ENCODE data around the gene PDK1.

The PDK1 gene

GRCh38 chr2:172555522-172556283 lies at the start of gene PDK1:
TSS of gene PDK1 (plus strand) at chr2:172556090. CDS start at chr2:172556151, 61 bp downstream.
- no peak for TF ChIP-seq LEF1 (IDR thresholded peaks at IDR 0.05; ENCODE audit: borderline replicate concordance)
- TF ChIP-seq TARDBP (IDR thresholded peaks at IDR 0.05): no peak
- no peak for TF ChIP-seq HDGF (IDR thresholded peaks at IDR 0.05; ENCODE audit: borderline replicate concordance)
- TF ChIP-seq CTBP1 (IDR thresholded peaks at IDR 0.05; ENCODE audit: borderline replicate concordance): no peak
- TF ChIP-seq ARNT (IDR thresholded peaks at IDR 0.05): no peak
- TF ChIP-seq ELF4 (IDR thresholded peaks at IDR 0.05): no peak
- no peak for TF ChIP-seq BHLHE40 (IDR thresholded peaks at IDR 0.05; ENCODE audit: borderline replicate concordance)
- TF ChIP-seq, protein P1, sequence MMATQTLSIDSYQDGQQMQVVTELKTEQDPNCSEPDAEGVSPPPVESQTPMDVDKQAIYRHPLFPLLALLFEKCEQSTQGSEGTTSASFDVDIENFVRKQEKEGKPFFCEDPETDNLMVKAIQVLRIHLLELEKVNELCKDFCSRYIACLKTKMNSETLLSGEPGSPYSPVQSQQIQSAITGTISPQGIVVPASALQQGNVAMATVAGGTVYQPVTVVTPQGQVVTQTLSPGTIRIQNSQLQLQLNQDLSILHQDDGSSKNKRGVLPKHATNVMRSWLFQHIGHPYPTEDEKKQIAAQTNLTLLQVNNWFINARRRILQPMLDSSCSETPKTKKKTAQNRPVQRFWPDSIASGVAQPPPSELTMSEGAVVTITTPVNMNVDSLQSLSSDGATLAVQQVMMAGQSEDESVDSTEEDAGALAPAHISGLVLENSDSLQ (IDR thresholded peaks at IDR 0.05): peak; percentile 60
- no peak for TF ChIP-seq NFRKB (IDR thresholded peaks at IDR 0.05)
- no peak for TF ChIP-seq FOXK2 (IDR thresholded peaks at IDR 0.05)
- peak; percentile 73 for TF ChIP-seq L3MBTL2 (conservative IDR thresholded peaks at IDR 0.05)
- ChIA-PET CTCF (no interaction called here), POLR2A (interaction anchor here (0.7 to 0.9 kb wide), 2 partner anchors 10 kb away, joined by 3 to 4 read pairs; no protein-coding TSS in a partner anchor)
- peak; percentile 93 for DNase-seq (ENCODE audit: extremely low spot score)

GRCh38 chr2:172507199-172507598 lies 48.7 kb upstream of the PDK1 start:
- ChIA-PET CTCF (interaction anchor here (0.6 kb wide), 1 partner anchor 13 kb away, joined by 3 read pairs; no protein-coding TSS in a partner anchor), POLR2A (no interaction called here)
- no peak for DNase-seq (ENCODE audit: extremely low spot score)

GRCh38 chr2:172510088-172510487 lies 45.8 kb upstream of the PDK1 start:
- TF ChIP-seq ZNF384 (IDR thresholded peaks at IDR 0.05) (no peak), ELF4 (IDR thresholded peaks at IDR 0.05) (no peak), SP1 (IDR thresholded peaks at IDR 0.05) (no peak)
- TF ChIP-seq, protein P1 (IDR thresholded peaks at IDR 0.05): no peak
- ChIA-PET POLR2A (no interaction called here), CTCF (no interaction called here)
- no peak for DNase-seq (ENCODE audit: extremely low spot score)

More at GRCh38 chr2:172507199-172507598, 48.7 kb upstream of the PDK1 start:
- TF ChIP-seq LEF1 (IDR thresholded peaks at IDR 0.05; ENCODE audit: borderline replicate concordance): no peak
- TF ChIP-seq, protein P1 (IDR thresholded peaks at IDR 0.05): no peak
- no peak for TF ChIP-seq SP1 (IDR thresholded peaks at IDR 0.05)
- TF ChIP-seq L3MBTL2 (conservative IDR thresholded peaks at IDR 0.05): no peak
- no peak for TF ChIP-seq NFRKB (IDR thresholded peaks at IDR 0.05)
- TF ChIP-seq ARNT (IDR thresholded peaks at IDR 0.05): no peak
- no peak for TF ChIP-seq CTBP1 (IDR thresholded peaks at IDR 0.05; ENCODE audit: borderline replicate concordance)
- TF ChIP-seq ZNF384 (IDR thresholded peaks at IDR 0.05): no peak
- TF ChIP-seq FOXA1 (IDR thresholded peaks at IDR 0.05): no peak
- no peak for TF ChIP-seq SUZ12 (IDR thresholded peaks at IDR 0.05)
- no peak for TF ChIP-seq FOXK2 (IDR thresholded peaks at IDR 0.05)
- TF ChIP-seq HDGF (IDR thresholded peaks at IDR 0.05; ENCODE audit: borderline replicate concordance): no peak
- TF ChIP-seq ELF4 (IDR thresholded peaks at IDR 0.05): no peak
- TF ChIP-seq BHLHE40 (IDR thresholded peaks at IDR 0.05; ENCODE audit: borderline replicate concordance): no peak
- no peak for TF ChIP-seq TARDBP (IDR thresholded peaks at IDR 0.05)
- no peak for TF ChIP-seq FOXM1 (IDR thresholded peaks at IDR 0.05; ENCODE audit: borderline replicate concordance)

DNA sequence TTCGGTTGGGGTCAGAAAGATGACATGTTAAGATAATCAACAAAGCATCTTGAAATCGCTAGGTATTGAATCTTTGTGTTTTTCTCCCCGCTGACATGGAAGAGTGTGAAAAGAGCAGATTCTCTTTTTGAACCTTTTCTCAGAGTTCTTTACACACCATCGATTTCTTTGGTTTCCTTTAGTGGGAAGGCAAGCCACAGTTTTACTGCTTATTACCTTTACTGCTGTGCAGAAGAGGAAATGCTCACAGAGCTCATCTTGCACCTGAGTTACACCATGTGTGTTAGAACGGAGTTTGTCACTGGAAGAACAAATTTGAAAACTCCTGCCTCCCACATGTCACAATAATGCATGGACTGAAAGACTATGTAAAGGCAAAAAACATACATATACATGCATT lies 45.3 kb upstream of the PDK1 start:
- CTCF ChIA-PET: no interaction called here
- no peak for TF ChIP-seq ZNF384 (IDR thresholded peaks at IDR 0.05)
- TF ChIP-seq ARNT (IDR thresholded peaks at IDR 0.05): no peak
- TF ChIP-seq TARDBP (IDR thresholded peaks at IDR 0.05): no peak
- TF ChIP-seq, protein P1 (IDR thresholded peaks at IDR 0.05): no peak
- no peak for TF ChIP-seq SUZ12 (IDR thresholded peaks at IDR 0.05)
- TF ChIP-seq L3MBTL2 (conservative IDR thresholded peaks at IDR 0.05): no peak
- TF ChIP-seq FOXK2 (IDR thresholded peaks at IDR 0.05): no peak
- no peak for TF ChIP-seq SP1 (IDR thresholded peaks at IDR 0.05)
- TF ChIP-seq ELF4 (IDR thresholded peaks at IDR 0.05): no peak
- TF ChIP-seq CTBP1 (IDR thresholded peaks at IDR 0.05; ENCODE audit: borderline replicate concordance): no peak
- TF ChIP-seq FOXM1 (IDR thresholded peaks at IDR 0.05; ENCODE audit: borderline replicate concordance): no peak
- TF ChIP-seq NFRKB (IDR thresholded peaks at IDR 0.05): no peak
- POLR2A ChIA-PET: no interaction called here
- DNase-seq (ENCODE audit: extremely low spot score): no peak

DNA sequence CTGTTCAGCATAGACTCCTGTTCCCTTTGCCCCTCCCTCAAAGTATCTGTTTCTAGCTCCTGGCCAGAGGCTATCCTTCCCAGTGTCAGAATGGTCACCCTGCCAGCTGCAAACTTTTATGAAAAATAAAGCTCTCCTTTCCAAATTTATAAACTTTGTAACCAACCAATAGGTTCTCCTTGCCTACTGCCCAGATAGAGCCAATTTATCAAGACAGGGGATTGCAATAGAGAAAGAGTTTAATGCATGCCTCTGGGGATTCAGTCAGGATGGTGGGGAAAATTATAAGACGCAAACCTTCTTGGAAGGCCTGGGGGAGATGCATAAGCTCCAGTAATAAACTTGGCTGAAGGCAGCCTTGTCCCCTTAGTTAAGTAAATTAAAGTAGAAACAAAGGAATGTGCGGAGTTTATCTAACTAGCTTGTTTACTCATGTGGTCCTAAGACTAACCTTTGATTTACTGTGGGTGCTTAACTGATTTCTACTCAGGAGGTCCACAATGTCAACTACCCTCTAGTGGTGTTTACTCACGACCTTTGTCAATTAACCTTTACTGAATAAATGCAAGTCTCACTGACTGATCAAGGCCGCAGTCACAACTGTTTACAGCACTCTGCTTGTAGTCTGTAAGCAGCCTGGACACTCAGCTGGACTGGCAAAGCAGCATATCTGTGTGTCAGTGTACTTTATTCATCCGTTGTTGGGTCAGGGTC lies 42.9 kb upstream of the PDK1 start:
- no peak for DNase-seq (ENCODE audit: extremely low spot score)
- ChIA-PET CTCF (no interaction called here), POLR2A (no interaction called here)
- TF ChIP-seq TARDBP (IDR thresholded peaks at IDR 0.05) (no peak), HDGF (IDR thresholded peaks at IDR 0.05; ENCODE audit: borderline replicate concordance) (no peak)
